NCI-H226 (cell line): ENCODE results near the gene ZAP70.
"Not testable (repeated sequence)": the region's sequence is repeated elsewhere in the genome, so short reads cannot be mapped to it uniquely, and the experiment has no call there.

Experiments
- DNase-seq: peaks from one replicate; pipeline ENCODE4 v3.0.0-alpha.2; 2015

ZAP70 gene

DNA sequence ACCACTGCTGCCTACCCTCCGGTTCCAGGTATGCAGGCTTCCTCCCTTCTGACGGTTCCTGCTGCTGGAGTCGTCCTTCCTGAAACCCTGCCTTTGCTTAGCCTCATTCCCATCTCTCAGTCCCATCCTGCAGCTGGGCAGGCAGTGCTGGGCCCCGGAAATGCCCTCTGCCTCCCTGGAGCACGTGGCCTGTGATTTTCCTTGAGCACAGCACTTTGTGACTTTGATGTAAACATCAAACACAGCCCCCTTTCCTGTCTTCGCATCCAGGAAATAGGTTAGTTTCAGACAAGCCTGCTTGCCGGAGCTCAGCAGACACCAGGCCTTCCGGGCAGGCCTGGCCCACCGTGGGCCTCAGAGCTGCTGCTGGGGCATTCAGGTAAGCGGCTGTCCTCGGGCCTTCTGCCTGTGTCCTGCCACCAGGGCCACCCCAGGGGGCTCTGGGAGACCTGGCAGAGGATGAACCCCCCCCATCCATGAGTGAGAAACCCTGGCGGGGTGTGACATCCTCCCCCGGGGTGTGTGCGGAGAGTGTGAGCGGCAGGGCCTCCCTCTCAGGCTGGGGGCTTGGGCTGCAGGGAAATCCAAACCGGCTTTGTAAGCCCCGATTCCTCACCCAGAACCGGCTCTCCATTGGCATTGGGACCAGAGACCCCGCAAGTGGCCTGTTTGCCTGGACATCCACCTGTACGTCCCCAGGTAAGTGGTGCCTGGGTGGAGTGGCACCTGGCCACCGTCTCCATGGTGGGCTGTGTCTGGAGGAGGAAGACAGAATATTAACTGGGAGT, at the start of gene ZAP70:
ZAP70 (plus strand) TSS at position 281 of the 788 bp plus-strand sequence. CDS start 10,461 bp downstream, outside the sequence.
- DNase-seq: no peak

GRCh38 chr2:97663626-97663961, 49.8 kb upstream of the ZAP70 start:
- no peak for DNase-seq

GRCh38 chr2:97663962-97664635, 49.3 kb upstream of the ZAP70 start, which contains the start of gene ACTR1B:
Gene ACTR1B (minus strand): TSS chr2:97664044. CDS start chr2:97663890, 154 bp downstream.
- DNase-seq: peak; percentile 97

DNA sequence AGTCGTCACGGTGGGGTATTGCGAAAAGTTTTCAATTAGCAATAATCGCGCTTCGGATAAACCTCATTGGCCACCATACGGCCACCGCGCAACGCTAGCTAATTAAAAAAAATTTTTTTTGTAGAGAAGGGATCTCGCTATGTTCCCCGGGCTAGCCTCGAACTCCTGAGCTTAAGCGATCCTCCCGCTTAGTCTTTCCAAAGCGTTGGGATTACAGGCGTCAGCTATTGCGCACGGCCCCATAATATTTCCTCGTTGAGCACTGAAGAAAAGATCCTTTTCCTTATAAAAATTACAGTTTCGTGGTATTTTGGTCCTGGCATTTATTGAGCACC, 48.8 kb upstream of the ZAP70 start:
- DNase-seq: peak; percentile 2

- no peak for DNase-seq
Observed at GRCh38 chr2:97669448-97669847, 43.9 kb upstream of the ZAP70 start, which contains the start of gene C2orf92. Gene C2orf92 (plus strand): TSS chr2:97669713. CDS start chr2:97669789, 76 bp downstream.

GRCh38 chr2:97670471-97670870, 42.9 kb upstream of the ZAP70 start:
- DNase-seq: no peak

- DNase-seq: no peak
Observed at GRCh38 chr2:97671526-97671925, 41.9 kb upstream of the ZAP70 start.

- not testable (repeated sequence) for DNase-seq
Observed at GRCh38 chr2:97672606-97673140, 40.7 kb upstream of the ZAP70 start.

DNA sequence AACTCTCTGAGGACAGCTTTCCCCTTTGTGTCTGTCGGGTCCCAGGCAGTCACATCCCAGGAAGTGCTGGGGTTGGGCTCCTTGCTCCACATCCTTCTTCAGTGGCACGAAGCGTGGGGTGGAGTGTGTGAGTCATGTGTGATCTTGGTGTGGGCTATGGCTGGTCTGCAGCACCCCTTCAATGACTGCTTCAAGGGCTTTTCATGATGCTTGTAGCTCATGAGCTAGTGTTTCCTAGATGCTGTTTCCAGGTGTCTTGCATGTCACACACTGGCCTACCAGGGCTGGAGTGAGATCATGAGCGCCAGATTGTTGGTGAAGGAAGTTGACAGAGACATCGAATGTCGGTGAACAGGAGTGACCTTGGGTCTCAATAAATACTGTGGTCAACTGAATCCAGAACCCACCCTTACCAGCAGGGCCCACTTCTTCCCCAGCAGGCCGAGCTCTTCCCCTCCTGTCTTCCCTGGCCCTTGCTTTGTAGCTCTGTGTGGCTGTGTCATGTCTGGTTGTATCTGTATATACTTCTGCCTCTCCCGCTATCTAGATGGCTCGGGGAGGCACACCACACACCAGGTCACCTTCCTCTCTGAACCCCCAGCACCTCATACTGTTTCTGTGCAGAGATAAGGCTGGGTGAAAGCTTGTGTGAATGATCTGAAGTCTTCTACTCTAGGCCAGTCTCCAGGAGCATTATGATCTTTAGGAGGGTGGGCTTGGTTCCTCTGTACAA, 40.0 kb upstream of the ZAP70 start:
- DNase-seq: no peak

DNA sequence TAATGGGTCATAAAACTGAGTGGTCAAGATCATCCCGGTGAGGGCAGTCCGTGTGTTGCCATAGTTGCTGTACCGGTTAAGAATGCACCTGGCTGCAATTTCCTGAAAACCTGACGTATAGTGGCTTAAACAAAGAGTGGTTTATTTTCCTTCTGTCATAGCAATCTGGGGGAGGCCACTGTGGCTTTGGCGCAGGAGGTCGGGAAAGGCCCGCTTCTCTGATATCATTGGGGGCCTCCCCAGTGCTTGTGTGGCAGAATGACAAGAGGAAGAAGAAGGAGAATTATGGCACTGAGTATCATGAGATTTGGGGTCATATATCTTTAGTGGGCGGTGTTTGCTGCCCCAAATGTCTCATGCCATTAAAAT, 39.5 kb upstream of the ZAP70 start:
- DNase-seq: no peak

DNA sequence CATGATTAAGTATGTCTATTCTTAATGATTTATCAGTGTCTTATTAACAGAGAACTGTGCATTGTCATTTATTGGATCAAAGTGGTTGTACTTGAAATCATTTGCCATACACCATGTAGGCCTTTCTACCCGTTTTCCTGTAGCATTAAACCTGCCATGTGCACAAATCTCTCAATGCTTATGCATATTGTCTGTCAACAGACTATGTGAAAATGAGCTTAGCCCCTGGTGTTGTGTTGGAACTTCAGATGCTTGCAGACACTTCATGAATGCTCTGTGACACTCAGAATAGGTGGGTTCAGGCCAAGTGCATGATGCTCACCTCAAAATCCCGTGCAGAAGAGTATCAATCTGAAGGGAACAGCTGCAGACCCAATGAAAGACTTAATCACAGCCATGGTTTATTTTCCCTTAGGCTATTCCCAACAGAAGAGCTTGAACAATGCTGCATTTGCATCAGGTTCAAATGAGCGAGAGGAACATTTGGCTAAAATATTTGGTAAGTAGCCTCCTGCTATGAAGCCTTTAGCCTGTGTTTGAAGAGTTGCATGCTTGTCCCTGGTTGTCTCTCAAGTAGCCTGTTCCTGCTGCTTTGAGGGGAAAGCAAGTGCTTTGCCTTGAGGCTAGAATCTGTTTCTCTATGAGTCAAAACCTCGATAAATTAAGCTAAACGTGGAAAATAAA, 37.8 kb upstream of the ZAP70 start:
- no peak for DNase-seq

DNA sequence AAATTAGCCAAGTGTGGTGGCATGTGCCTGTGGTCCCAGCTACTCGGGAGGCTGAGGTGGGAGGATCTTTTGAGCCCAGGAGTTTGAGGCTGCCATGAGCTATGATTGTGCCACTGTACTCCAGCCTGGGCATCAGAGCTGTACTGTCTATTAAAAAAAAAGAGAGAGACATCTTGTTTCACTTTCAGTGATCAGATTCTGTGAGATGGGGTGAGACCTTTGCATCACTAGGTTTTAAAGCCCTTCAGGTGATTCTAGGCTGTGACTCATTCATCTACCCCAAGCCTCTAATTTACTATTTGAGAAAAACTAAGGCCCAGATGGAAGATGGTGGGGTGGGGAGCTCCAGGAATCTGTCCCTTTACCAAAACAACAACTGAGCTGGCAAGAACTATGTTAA, 36.8 kb upstream of the ZAP70 start:
- no peak for DNase-seq

DNA sequence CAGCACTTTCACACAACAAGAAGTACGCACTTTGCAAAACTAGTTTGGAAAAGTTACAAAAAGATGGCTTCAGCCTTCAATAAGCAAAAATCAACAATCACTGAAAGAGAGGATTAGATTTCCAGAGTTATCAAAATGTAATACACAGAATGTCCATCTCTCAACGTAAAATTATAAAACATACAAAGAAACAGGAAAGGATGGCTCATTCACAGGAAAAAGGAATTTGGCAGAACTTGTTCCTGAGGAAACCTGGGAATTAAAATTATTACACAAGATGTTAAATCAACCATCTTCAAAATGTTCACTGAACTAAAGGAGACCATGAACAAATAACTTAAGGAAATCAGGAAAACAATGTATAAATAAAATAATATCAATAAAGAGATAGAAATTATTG, 35.9 kb upstream of the ZAP70 start:
- no peak for DNase-seq

DNA sequence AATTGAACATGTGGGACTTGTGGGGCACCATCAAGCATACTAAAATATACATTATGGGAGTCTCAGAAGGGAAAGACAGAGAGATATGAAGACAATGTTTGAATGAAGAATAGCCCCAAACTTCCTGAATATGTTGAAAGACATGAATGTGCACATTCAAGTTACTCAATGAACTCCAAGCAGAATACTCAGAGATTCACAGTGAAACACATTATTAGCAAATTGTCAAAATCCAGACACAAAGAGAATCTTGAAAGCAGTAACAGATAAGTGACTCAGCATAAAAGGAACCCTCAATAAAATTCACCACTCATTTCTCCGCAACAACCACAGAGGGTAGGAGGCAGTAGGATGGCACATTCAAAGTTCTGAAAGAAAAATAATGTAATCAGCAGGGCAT, 35.1 kb upstream of the ZAP70 start:
- DNase-seq: no peak

GRCh38 chr2:97687235-97687634, 26.1 kb upstream of the ZAP70 start:
- not testable (repeated sequence) for DNase-seq

DNA sequence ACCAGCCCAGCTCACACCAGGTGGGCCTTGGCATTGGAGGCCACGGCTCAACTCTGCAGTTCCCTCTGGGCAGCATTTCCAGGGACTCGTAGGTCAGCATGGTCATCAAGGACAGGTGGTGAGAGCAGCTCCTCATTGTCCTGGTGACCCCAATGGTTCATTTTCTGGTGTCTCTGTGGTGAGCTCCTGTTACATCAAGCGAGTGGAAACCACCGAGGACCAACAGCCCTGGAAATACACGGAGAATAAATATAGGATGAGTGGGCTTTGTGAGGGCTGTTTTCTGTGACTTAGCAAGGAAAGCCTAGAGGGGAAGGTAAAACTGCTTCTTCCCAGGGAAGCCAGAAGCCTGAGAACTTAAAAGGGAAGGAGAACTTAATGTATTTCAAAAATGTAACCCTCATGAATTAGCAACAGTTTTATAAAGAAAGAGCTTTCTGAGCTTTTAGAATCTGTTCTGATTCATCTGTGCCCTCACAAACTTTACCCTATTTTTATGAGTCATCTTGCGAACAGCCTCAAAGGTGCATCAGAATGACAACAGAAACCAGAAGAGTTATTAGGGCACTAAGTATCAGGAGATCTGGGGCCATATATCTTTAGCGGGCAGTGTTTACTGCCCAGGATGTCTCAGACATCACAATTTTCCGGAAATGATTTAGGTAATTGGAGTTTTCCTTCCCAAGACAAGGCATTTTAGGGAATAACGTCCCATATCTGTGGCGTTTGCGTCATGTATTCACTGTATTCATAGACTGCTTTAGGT, 25.1 kb upstream of the ZAP70 start:
- DNase-seq: no peak

GRCh38 chr2:97691166-97691565, 22.2 kb upstream of the ZAP70 start:
- DNase-seq: no peak

GRCh38 chr2:97693476-97693875, 19.9 kb upstream of the ZAP70 start:
- peak; percentile 53 for DNase-seq

DNA sequence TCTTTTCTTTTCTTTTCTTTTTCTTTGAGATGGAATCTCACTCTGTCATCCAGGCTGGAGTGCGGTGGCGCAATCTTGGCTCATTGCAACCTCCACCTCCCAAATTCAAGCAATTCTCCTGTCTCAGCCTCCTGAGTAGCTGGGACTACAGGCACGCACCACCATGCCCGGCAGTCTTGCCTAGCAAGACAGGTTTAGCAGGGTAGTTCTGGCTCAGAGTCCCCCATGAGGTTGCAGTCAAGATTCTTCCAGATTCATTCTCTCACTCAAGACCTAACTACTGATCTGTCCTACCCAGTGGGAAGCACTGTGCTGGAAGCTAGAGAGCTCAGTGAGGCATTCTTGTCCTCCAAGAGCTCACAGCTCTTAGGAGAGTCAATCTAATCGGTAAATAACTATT, 17.6 kb upstream of the ZAP70 start:
- DNase-seq: no peak

GRCh38 chr2:97697252-97698235, 15.8 kb upstream of the ZAP70 start:
- DNase-seq: peak; percentile 52

DNA sequence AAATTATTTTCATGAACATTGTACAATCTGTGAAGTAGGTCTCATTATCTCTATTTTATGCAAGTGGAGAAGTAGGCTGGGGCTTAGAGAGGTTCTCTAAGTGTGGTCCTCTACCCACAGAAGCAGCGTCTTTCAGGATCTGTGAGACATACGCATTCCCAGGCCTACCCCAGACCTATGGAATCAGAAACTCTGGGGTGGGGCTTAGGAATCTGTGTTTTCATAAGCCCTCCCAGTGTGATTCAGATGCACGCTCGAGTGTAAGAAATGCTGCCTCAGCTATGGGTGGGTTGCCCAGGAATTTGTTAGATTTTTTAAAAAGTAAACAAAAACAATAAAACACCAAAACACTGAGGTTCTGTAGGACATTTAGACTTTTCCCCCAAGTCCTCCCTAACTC, 14.8 kb upstream of the ZAP70 start:
- DNase-seq: no peak
